Aorta (tissue), 5 donors: ENCODE results near the gene LRFN2. TPM values are rescaled to one million over a fixed set of nuclear protein-coding genes. Genes with fewer than 3 reads are reported as not detected.

Experiments used
- ATAC-seq: fragments of 200-7000 bp; cut with Tn5 transposase; one replicate; pipeline ENCODE4 v1.9.1; 2022; ENCODE audit warnings: moderate library complexity; ENCODE audit not compliant: low FRiP score
- DNase-seq, 2 donors: peaks; one replicate each; pipeline ENCODE4 v3.0.0-alpha.2; 2020
- H3K27ac ChIP-seq, 2 donors: one replicate each; pipeline ENCODE4 v1.5.1; 2013; ENCODE audit warnings: low read length in 2 of 2, mild to moderate bottlenecking in 2 of 2, moderate library complexity in 2 of 2, control low read depth in 1 of 2, inconsistent platforms in 1 of 2, low read depth in 1 of 2
- H3K27me3 ChIP-seq, 2 donors: one replicate each; pipeline ENCODE4 v1.6.1; 2013; ENCODE audit warnings: control low read depth in 1 of 2, low read length in 1 of 2, mild to moderate bottlenecking in 1 of 2, moderate library complexity in 1 of 2; ENCODE audit not compliant: insufficient read depth in 2 of 2, control insufficient read depth in 1 of 2
- H3K36me3 ChIP-seq, 2 donors: one replicate each; pipeline ENCODE4 v1.6.1; 2013; ENCODE audit warnings: control low read depth in 1 of 2, low read length in 1 of 2, mild to moderate bottlenecking in 1 of 2; ENCODE audit not compliant: insufficient read depth in 2 of 2, control insufficient read depth in 1 of 2
- H3K4me1 ChIP-seq, 2 donors: one replicate each; pipeline ENCODE4 v1.6.1; 2013; ENCODE audit warnings: low read length in 2 of 2, control low read depth in 1 of 2, mild to moderate bottlenecking in 1 of 2, moderate library complexity in 1 of 2; ENCODE audit not compliant: insufficient read depth in 2 of 2, control insufficient read depth in 1 of 2
- H3K4me3 ChIP-seq, 2 donors: one replicate each; pipeline ENCODE4 v1.5.1; 2013; ENCODE audit warnings: low read length in 2 of 2, control low read depth in 1 of 2, mild to moderate bottlenecking in 1 of 2
- H3K9me3 ChIP-seq: one replicate; pipeline ENCODE4 v1.6.1; 2013; ENCODE audit warnings: mild to moderate bottlenecking, low read length; ENCODE audit not compliant: control insufficient read depth
- WGBS, 2 donors: extraction: QIAGEN DNeasy Blood & Tissue Kit; methylation state at CpG; one replicate each; pipeline ENCODE4 v1.1.7; 2013; 5-methylcytosine and 5-hydroxymethylcytosine counted together
- intact Hi-C, 2 donors: fragments of 100-400 bp; cut with DNase I; formaldehyde crosslinking; loops; one replicate each; pipeline versions ENCODE4 v1.14.2 to v1.15.0; 2022
- polyA plus RNA-seq, 2 donors: library from polyadenylated mRNA; stranded (reverse); fragments of 200-250 nt; gene quantifications; one replicate each; pipeline ENCODE4 v1.2.3, GENCODE V29; 2013
- total RNA-seq, 2 donors: library from RNA; stranded (reverse); fragmentation: NEBNext Ultra II Directional; extraction: Animal tissue kit (Norgen Biotek cat#: 25700); gene quantifications; one replicate each; pipeline ENCODE4 v1.2.1, GENCODE V29; 2021
- donor health status: healthy with polysubstance abuse.
- donor health status: Bipolar disorder and iron deficiency.
- donor health status: DM: no; HTN: no; CAD: no.
- donor health status: DM: no; HTN: no; CAD: no.
- donor health status: DM: yes; HTN: yes; CAD: no.

Gene LRFN2
- total and polyA plus RNA-seq, 4 donors, result not detected

- DNase-seq (peak in 1 of 2 donors; percentile 61), ATAC-seq (no peak)
- peaks cover 2% of the 10 kb centered on the region for H3K9me3 ChIP-seq
- no peak overlapping the region for H3K4me3 ChIP-seq
- 95 to 97% methylated on average over 2 of the region's 2 CpGs for WGBS, 2 donors
- no peak overlapping the region for H3K27ac ChIP-seq
- no peaks in the 10 kb centered on the region for H3K27me3 ChIP-seq
- no peaks in the 10 kb centered on the region for H3K4me1 ChIP-seq
- intact Hi-C loops, result no loop called here
- no peaks in the 10 kb centered on the region for H3K36me3 ChIP-seq
Measured at GRCh38 chr6:40543776-40544175, 43.4 kb downstream of the LRFN2 start.

GRCh38 chr6:40543146-40543545 lies 44.0 kb downstream of the LRFN2 start:
- H3K27me3 ChIP-seq, result no peaks in the 10 kb centered on the region
- no peaks in the 10 kb centered on the region for H3K4me1 ChIP-seq
- DNase-seq, result no peak
- intact Hi-C loops, result no loop called here
- H3K9me3 ChIP-seq, result peaks cover 2% of the 10 kb centered on the region
- no peaks in the 10 kb centered on the region for H3K36me3 ChIP-seq
- H3K27ac ChIP-seq, result no peak overlapping the region
- 84 to 85% methylated on average over 5 of the region's 5 CpGs for WGBS, 2 donors
- H3K4me3 ChIP-seq, result no peak overlapping the region
- no peak for ATAC-seq

- H3K4me3 ChIP-seq, result no peak overlapping the region
- ATAC-seq (no peak), DNase-seq (peak in 1 of 2 donors; percentile 51)
- H3K9me3 ChIP-seq, result no peaks in the 10 kb centered on the region
- no peak overlapping the region for H3K27ac ChIP-seq
- H3K36me3 ChIP-seq, result no peaks in the 10 kb centered on the region
- H3K27me3 ChIP-seq, result no peaks in the 10 kb centered on the region
- intact Hi-C loops, result no loop called here
- H3K4me1 ChIP-seq, result no peaks in the 10 kb centered on the region
- whole genome bisulfite sequencing, 2 donors, result 53 to 64% methylated on average over 5 of the region's 5 CpGs
Measured at GRCh38 chr6:40542175-40542764, 44.9 kb downstream of the LRFN2 start.

- intact Hi-C loops, result no loop called here
- no peaks in the 10 kb centered on the region for H3K27me3 ChIP-seq
- WGBS, 2 donors, result 70% methylated on average over 9 of the region's 9 CpGs
- no peaks in the 10 kb centered on the region for H3K9me3 ChIP-seq
- no peaks in the 10 kb centered on the region for H3K36me3 ChIP-seq
- ATAC-seq, result no peak
- H3K27ac ChIP-seq, result no peak overlapping the region
- H3K4me3 ChIP-seq, result no peak overlapping the region
- DNase-seq, result peak in 1 of 2 donors; percentile 56
- no peaks in the 10 kb centered on the region for H3K4me1 ChIP-seq
Measured at GRCh38 chr6:40541556-40542174, 45.5 kb downstream of the LRFN2 start.

- 74 to 80% methylated on average over 6 of the region's 6 CpGs for WGBS, 2 donors
- ATAC-seq, result no peak
- Histone ChIP-seq H3K27ac (no peak overlapping the region), H3K36me3 (no peaks in the 10 kb centered on the region), H3K4me3 (no peak overlapping the region), H3K27me3 (no peaks in the 10 kb centered on the region), H3K4me1 (no peaks in the 10 kb centered on the region), H3K9me3 (no peaks in the 10 kb centered on the region)
- intact Hi-C loops, result no loop called here
- DNase-seq, result peak in 1 of 2 donors; percentile 66
Measured at GRCh38 chr6:40540790-40541189, 46.4 kb downstream of the LRFN2 start.

GRCh38 chr6:40539853-40540252 lies 47.3 kb downstream of the LRFN2 start:
- intact Hi-C loops, result no loop called here
- H3K36me3 ChIP-seq, result no peaks in the 10 kb centered on the region
- H3K4me3 ChIP-seq, result no peak overlapping the region
- no peak for ATAC-seq
- WGBS, 2 donors, result 84 to 90% methylated on average over 7 of the region's 7 CpGs
- H3K4me1 ChIP-seq, result no peaks in the 10 kb centered on the region
- no peaks in the 10 kb centered on the region for H3K9me3 ChIP-seq
- H3K27ac ChIP-seq, result no peak overlapping the region
- peak in 1 of 2 donors; percentile 35 for DNase-seq
- no peaks in the 10 kb centered on the region for H3K27me3 ChIP-seq

- Histone ChIP-seq H3K4me1 (no peaks in the 10 kb centered on the region), H3K27me3 (no peaks in the 10 kb centered on the region), H3K9me3 (no peaks in the 10 kb centered on the region), H3K27ac (no peak overlapping the region), H3K4me3 (no peak overlapping the region), H3K36me3 (no peaks in the 10 kb centered on the region)
- peak in 1 of 2 donors; percentile 66 for DNase-seq
- intact Hi-C loops, result no loop called here
- no peak for ATAC-seq
- WGBS, 2 donors, result 79 to 83% methylated on average over 9 of the region's 9 CpGs
Measured at GRCh38 chr6:40538556-40538955, 48.6 kb downstream of the LRFN2 start.

- Histone ChIP-seq H3K9me3 (no peaks in the 10 kb centered on the region), H3K36me3 (no peaks in the 10 kb centered on the region), H3K27ac (no peak overlapping the region), H3K4me3 (no peak overlapping the region), H3K27me3 (no peaks in the 10 kb centered on the region), H3K4me1 (no peaks in the 10 kb centered on the region)
- 89 to 91% methylated on average over 5 of the region's 5 CpGs for WGBS, 2 donors
- peak in 1 of 2 donors; percentile 23 for DNase-seq
- ATAC-seq, result no peak
- intact Hi-C loops, result no loop called here
Measured at GRCh38 chr6:40537446-40537845, 49.7 kb downstream of the LRFN2 start.

GRCh38 chr6:40536442-40536841 lies 50.7 kb downstream of the LRFN2 start:
- Histone ChIP-seq H3K36me3 (no peaks in the 10 kb centered on the region), H3K27ac (no peak overlapping the region), H3K4me3 (no peak overlapping the region), H3K27me3 (no peaks in the 10 kb centered on the region), H3K4me1 (no peaks in the 10 kb centered on the region), H3K9me3 (no peaks in the 10 kb centered on the region)
- intact Hi-C loops, result no loop called here
- DNase-seq (peak in 1 of 2 donors; percentile 10), ATAC-seq (no peak)
- WGBS, 2 donors, result 44 to 48% methylated on average over 3 of the region's 3 CpGs
